Caco-2 (cell line): ENCODE results near the gene HMGA1. TPM values are rescaled to one million over a fixed set of nuclear protein-coding genes. Genes with fewer than 3 reads are reported as not detected.

ENCODE experiments used
- BruUV-seq: library from RNA; stranded (reverse); fragments of 400-500 nt; replicated peaks from 2 replicates; lab custom pipeline; 2021; lab: Mats Ljungman, UMichigan
- CTCF ChIA-PET: fragments of 300-600 bp; sonication (Branson Sonifier 250); formaldehyde crosslinking; loops from one replicate; lab custom pipeline; 2022; ENCODE audit warnings: antibody characterized with exemption; lab: Charles Lee
- POLR2A ChIA-PET: fragments of 300-600 bp; sonication (Branson Sonifier 250); formaldehyde crosslinking; loops from one replicate; lab custom pipeline; 2022; ENCODE audit warnings: antibody characterized with exemption; lab: Charles Lee
- DNase-seq, 2 experiments: peaks; one replicate each; pipeline versions ENCODE4 v3.0.0 to v3.0.0-alpha.2; 2020 to 2022
- H3K27me3 ChIP-seq: replicated peaks from 2 replicates; pipeline ENCODE4 v1.6.0; 2011; ENCODE audit warnings: low read length; ENCODE audit not compliant: control insufficient read depth, insufficient read depth
- H3K36me3 ChIP-seq: 2 replicates; pipeline ENCODE4 v1.5.1; 2011; ENCODE audit warnings: low read length; ENCODE audit not compliant: control insufficient read depth, insufficient read depth
- H3K4me1 ChIP-seq: fragments of 250-450 bp; sonication (Bioruptor Pico); 2 replicates; pipeline ENCODE4 v1.5.1; 2020; ENCODE audit warnings: mild to moderate bottlenecking
- H3K4me3 ChIP-seq: 2 replicates; pipeline ENCODE4 v1.5.1; 2011; ENCODE audit warnings: low read depth, mild to moderate bottlenecking, control low read depth, low read length
- H3K9me3 ChIP-seq: fragments of 250-450 bp; sonication (Bioruptor Pico); 2 replicates; pipeline ENCODE4 v1.5.1; 2020; ENCODE audit warnings: mild to moderate bottlenecking, moderate library complexity
- H3K27ac Mint-ChIP-seq: one replicate; pipeline ENCODE4 v1.8.0; 2022; ENCODE audit warnings: mixed read lengths; ENCODE audit not compliant: unreplicated experiment
- H3K27me3 Mint-ChIP-seq: one replicate; pipeline ENCODE4 v1.8.0; 2022; ENCODE audit warnings: mixed read lengths; ENCODE audit not compliant: insufficient read depth, unreplicated experiment
- H3K36me3 Mint-ChIP-seq: one replicate; pipeline ENCODE4 v1.8.0; 2022; ENCODE audit warnings: mild to moderate bottlenecking, mixed read lengths; ENCODE audit not compliant: insufficient read depth, unreplicated experiment
- H3K4me1 Mint-ChIP-seq: one replicate; pipeline ENCODE4 v1.8.0; 2022; ENCODE audit warnings: low read depth, mixed read lengths; ENCODE audit not compliant: unreplicated experiment
- H3K4me3 Mint-ChIP-seq: one replicate; pipeline ENCODE4 v1.8.0; 2022; ENCODE audit warnings: mild to moderate bottlenecking, moderate library complexity, mixed read lengths; ENCODE audit not compliant: unreplicated experiment
- H3K9me3 Mint-ChIP-seq: one replicate; pipeline ENCODE4 v1.8.0; 2022; ENCODE audit warnings: mixed read lengths; ENCODE audit not compliant: unreplicated experiment
- CTCF ChIP-seq, 2 experiments: fragments of 200-600 bp in 1 of 2; IDR thresholded peaks; 1 replicate in 1 of 2; 2 replicates in 1 of 2; pipeline versions ENCODE4 v1.5.1 to v1.8.0; 2011 to 2022; ENCODE audit warnings: antibody characterized with exemption in 1 of 2, control low read depth in 1 of 2, inconsistent platforms in 1 of 2, low read depth in 1 of 2, low read length in 1 of 2, mild to moderate bottlenecking in 1 of 2, moderate library complexity in 1 of 2; ENCODE audit not compliant: insufficient read depth in 1 of 2, severe bottlenecking in 1 of 2, unreplicated experiment in 1 of 2
- intact Hi-C: fragments of 100-400 bp; cut with micrococcal nuclease; formaldehyde crosslinking; loops from one replicate; pipeline ENCODE4 v1.10.0; 2022; ENCODE audit not compliant: unreplicated experiment
- total RNA-seq: library from RNA; stranded (reverse); gene quantifications from 2 replicates; pipeline ENCODE4 v1.2.3, GENCODE V29; 2022

The HMGA1 gene
- total RNA-seq, 1 experiment from 2014 or later: 301 TPM

- H3K27me3 ChIP-seq: no peaks in the 10 kb centered on the region
- peaks cover 29% of the 10 kb centered on the region for H3K4me1 ChIP-seq
- Mint-ChIP-seq H3K27me3 (no peaks in the 10 kb centered on the region), H3K27ac (peak overlapping the region; percentile 58), H3K36me3 (peaks cover 33% of the 10 kb centered on the region), H3K4me3 (peak overlapping the region; percentile 71), H3K9me3 (no peaks in the 10 kb centered on the region), H3K4me1 (no peaks in the 10 kb centered on the region)
- H3K4me3 ChIP-seq: peak overlapping the region; percentile 66
- ChIA-PET POLR2A (interaction anchor here (1.3 kb wide), 1 partner anchor 14 kb away, joined by 23 read pairs; no protein-coding TSS in a partner anchor), CTCF (no interaction called here)
- H3K36me3 ChIP-seq: no peaks in the 10 kb centered on the region; the same call in 1 of the 2 replicates
- TF ChIP-seq CTCF (IDR thresholded peaks at IDR 0.05; ENCODE audit: insufficient read depth in 1 of 2, low read depth in 1 of 2, low read length in 1 of 2, severe bottlenecking in 1 of 2, unreplicated experiment in 1 of 2): peak; percentile 36 to 56
- intact Hi-C loops: no loop called here
- no peaks in the 10 kb centered on the region for H3K9me3 ChIP-seq
- DNase-seq: peak; percentile 72 to 85
- no TSS peak for BruUV-seq
These were observed 1.3 kb downstream of the HMGA1 start for GRCh38 chr6:34237722-34238584.

GRCh38 chr6:34238585-34239499 lies 2.2 kb downstream of the HMGA1 start:
- Mint-ChIP-seq H3K27ac (peak overlapping the region; percentile 58), H3K27me3 (no peaks in the 10 kb centered on the region), H3K9me3 (no peaks in the 10 kb centered on the region), H3K36me3 (peaks cover 33% of the 10 kb centered on the region), H3K4me1 (no peaks in the 10 kb centered on the region), H3K4me3 (peak overlapping the region; percentile 71)
- Histone ChIP-seq H3K4me3 (peak overlapping the region; percentile 66), H3K27me3 (no peaks in the 10 kb centered on the region), H3K36me3 (no peaks in the 10 kb centered on the region; the same call in 1 of the 2 replicates), H3K9me3 (no peaks in the 10 kb centered on the region), H3K4me1 (peaks cover 33% of the 10 kb centered on the region)
- intact Hi-C loops: no loop called here
- TF ChIP-seq CTCF (IDR thresholded peaks at IDR 0.05; ENCODE audit: insufficient read depth in 1 of 2, low read depth in 1 of 2, low read length in 1 of 2, severe bottlenecking in 1 of 2, unreplicated experiment in 1 of 2): no peak
- BruUV-seq: no TSS peak
- CTCF ChIA-PET: no interaction called here
- no peak for DNase-seq
- POLR2A ChIA-PET: no interaction called here

GRCh38 chr6:34239500-34239825 lies 2.8 kb downstream of the HMGA1 start:
- intact Hi-C loops: no loop called here
- Histone ChIP-seq H3K27me3 (no peaks in the 10 kb centered on the region), H3K9me3 (no peaks in the 10 kb centered on the region), H3K4me3 (no peak overlapping the region), H3K4me1 (peaks cover 33% of the 10 kb centered on the region), H3K36me3 (no peaks in the 10 kb centered on the region; the same call in 1 of the 2 replicates)
- TF ChIP-seq CTCF (IDR thresholded peaks at IDR 0.05; ENCODE audit: insufficient read depth in 1 of 2, low read depth in 1 of 2, low read length in 1 of 2, severe bottlenecking in 1 of 2, unreplicated experiment in 1 of 2): no peak
- Mint-ChIP-seq H3K36me3 (peaks cover 35% of the 10 kb centered on the region), H3K27ac (no peak overlapping the region), H3K9me3 (no peaks in the 10 kb centered on the region), H3K4me3 (peak overlapping the region; percentile 71), H3K4me1 (no peaks in the 10 kb centered on the region), H3K27me3 (no peaks in the 10 kb centered on the region)
- DNase-seq: no peak
- BruUV-seq: TSS peak; percentile 32
- ChIA-PET POLR2A (no interaction called here), CTCF (no interaction called here)
